Activated CD4-positive, alpha-beta T cell treated with anti-CD3 and anti-CD28 coated beads for 36 hours (primary cell): ENCODE measurements around the gene ZRANB1. TPM values are rescaled to one million over a fixed set of nuclear protein-coding genes. Genes with fewer than 3 reads are reported as not detected.

Experiments used
- ATAC-seq: fragments of 200-7000 bp; cut with Tn5 transposase; one replicate; pipeline ENCODE4 v1.10.0; 2021; ENCODE audit warnings: mild to moderate bottlenecking, moderate library complexity
- CTCF ChIA-PET: fragments of 350-600 bp; sonication (Branson Sonifier 250); formaldehyde crosslinking; loops from one replicate; lab custom pipeline; 2021; ENCODE audit warnings: antibody characterized with exemption; lab: Charles Lee
- POLR2A ChIA-PET: fragments of 350-600 bp; sonication (Branson Sonifier 250); formaldehyde crosslinking; loops from one replicate; lab custom pipeline; 2021; ENCODE audit warnings: antibody characterized with exemption, inconsistent platforms; lab: Charles Lee
- DNase-seq: peaks from one replicate; pipeline ENCODE4 v3.0.0-alpha.2; 2020
- H3K27ac Mint-ChIP-seq: one replicate; pipeline ENCODE4 v1.8.0; 2021; ENCODE audit warnings: mixed read lengths
- H3K27me3 Mint-ChIP-seq: one replicate; pipeline ENCODE4 v1.8.0; 2021; ENCODE audit warnings: mixed read lengths
- H3K36me3 Mint-ChIP-seq: one replicate; pipeline ENCODE4 v1.8.0; 2021; ENCODE audit warnings: low read depth, mixed read lengths
- H3K4me1 Mint-ChIP-seq: one replicate; pipeline ENCODE4 v1.8.0; 2021; ENCODE audit warnings: mixed read lengths
- H3K4me3 Mint-ChIP-seq: one replicate; pipeline ENCODE4 v1.8.0; 2021; ENCODE audit warnings: mild to moderate bottlenecking, moderate library complexity, mixed read lengths
- H3K9me3 Mint-ChIP-seq: one replicate; pipeline ENCODE4 v1.8.0; 2021; ENCODE audit warnings: low read depth, mixed read lengths
- intact Hi-C, 2 experiments: fragments of 100-400 bp; cut with DNase I in 1 of 2; cut with micrococcal nuclease in 1 of 2; formaldehyde crosslinking; loops; one replicate each; pipeline versions ENCODE4 v1.14.2 to v1.15.1; 2022 to 2024; cut with DNase I, micrococcal nuclease
- total RNA-seq, 2 experiments: library from RNA; stranded (reverse); gene quantifications; one replicate each; pipeline ENCODE4 v1.2.3, GENCODE V29; 2021

Gene ZRANB1
- total RNA-seq, 2 experiments from 2014 or later, result 8.4 to 10.4 TPM

GRCh38 chr10:124994573-124995473, 52.9 kb downstream of the ZRANB1 start:
- DNase-seq (no peak), ATAC-seq (no peak)
- Mint-ChIP-seq H3K4me1 (no peaks in the 10 kb centered on the region), H3K27ac (no peak overlapping the region), H3K27me3 (no peaks in the 10 kb centered on the region), H3K4me3 (no peak overlapping the region), H3K36me3 (peaks cover 6% of the 10 kb centered on the region), H3K9me3 (no peaks in the 10 kb centered on the region)
- ChIA-PET POLR2A (no interaction called here), CTCF (interaction anchor here (0.5 to 1.2 kb wide), 3 partner anchors 79 to 679 kb away, joined by 3 to 4 read pairs (median 4); no protein-coding TSS in a partner anchor)
- intact Hi-C loops, result no loop called here

GRCh38 chr10:124995605-124996004, 53.7 kb downstream of the ZRANB1 start:
- H3K4me3 Mint-ChIP-seq, result no peak overlapping the region
- ATAC-seq (no peak), DNase-seq (no peak)
- intact Hi-C loops, result no loop called here
- no peaks in the 10 kb centered on the region for H3K4me1 Mint-ChIP-seq
- ChIA-PET POLR2A (no interaction called here), CTCF (no interaction called here)
- H3K27me3 Mint-ChIP-seq, result no peaks in the 10 kb centered on the region
- no peaks in the 10 kb centered on the region for H3K9me3 Mint-ChIP-seq
- H3K27ac Mint-ChIP-seq, result no peak overlapping the region
- H3K36me3 Mint-ChIP-seq, result peaks cover 6% of the 10 kb centered on the region

- H3K9me3 Mint-ChIP-seq, result no peaks in the 10 kb centered on the region
- CTCF ChIA-PET, result interaction anchor here (0.8 kb wide), 1 partner anchor 35 kb away, joined by 3 read pairs; no protein-coding TSS in a partner anchor
Observed at GRCh38 chr10:124996127-124996853, 54.4 kb downstream of the ZRANB1 start.

GRCh38 chr10:124996854-124997215, 54.9 kb downstream of the ZRANB1 start:
- intact Hi-C loops, result no loop called here

More at GRCh38 chr10:124996127-124996853, 54.4 kb downstream of the ZRANB1 start:
- Mint-ChIP-seq H3K27me3 (no peaks in the 10 kb centered on the region), H3K4me3 (no peak overlapping the region), H3K27ac (no peak overlapping the region), H3K4me1 (no peaks in the 10 kb centered on the region), H3K36me3 (peaks cover 3% of the 10 kb centered on the region)
- POLR2A ChIA-PET, result no interaction called here
- intact Hi-C loops, result no loop called here
- DNase-seq, result no peak
- ATAC-seq, result no peak

GRCh38 chr10:124997306-124997705, 55.4 kb downstream of the ZRANB1 start:
- H3K4me3 Mint-ChIP-seq, result no peak overlapping the region

More at GRCh38 chr10:124996854-124997215, 54.9 kb downstream of the ZRANB1 start:
- ChIA-PET POLR2A (no interaction called here), CTCF (interaction anchor here (0.8 kb wide), 1 partner anchor 35 kb away, joined by 3 read pairs; no protein-coding TSS in a partner anchor)
- no peaks in the 10 kb centered on the region for H3K27me3 Mint-ChIP-seq
- no peaks in the 10 kb centered on the region for H3K4me1 Mint-ChIP-seq
- DNase-seq (no peak), ATAC-seq (no peak)
- no peak overlapping the region for H3K27ac Mint-ChIP-seq
- H3K9me3 Mint-ChIP-seq, result no peaks in the 10 kb centered on the region
- H3K4me3 Mint-ChIP-seq, result no peak overlapping the region
- H3K36me3 Mint-ChIP-seq, result no peaks in the 10 kb centered on the region

GRCh38 chr10:124997771-124998623, 56.1 kb downstream of the ZRANB1 start:
- Mint-ChIP-seq H3K4me3 (no peak overlapping the region), H3K27me3 (no peaks in the 10 kb centered on the region), H3K9me3 (no peaks in the 10 kb centered on the region), H3K27ac (no peak overlapping the region), H3K4me1 (no peaks in the 10 kb centered on the region), H3K36me3 (no peaks in the 10 kb centered on the region)
- intact Hi-C loops, result no loop called here
- ChIA-PET POLR2A (no interaction called here), CTCF (no interaction called here)
- DNase-seq (no peak), ATAC-seq (no peak)

More at GRCh38 chr10:124997306-124997705, 55.4 kb downstream of the ZRANB1 start:
- intact Hi-C loops, result no loop called here
- DNase-seq (no peak), ATAC-seq (no peak)
- Mint-ChIP-seq H3K27ac (no peak overlapping the region), H3K9me3 (no peaks in the 10 kb centered on the region), H3K27me3 (no peaks in the 10 kb centered on the region), H3K36me3 (no peaks in the 10 kb centered on the region), H3K4me1 (no peaks in the 10 kb centered on the region)
- ChIA-PET CTCF (interaction anchor here (0.8 kb wide), 1 partner anchor 36 kb away, joined by 3 read pairs; no protein-coding TSS in a partner anchor), POLR2A (no interaction called here)

GRCh38 chr10:124998624-124999291, 56.8 kb downstream of the ZRANB1 start:
- no peak overlapping the region for H3K4me3 Mint-ChIP-seq
- no peak overlapping the region for H3K27ac Mint-ChIP-seq
- DNase-seq (no peak), ATAC-seq (no peak)
- no peaks in the 10 kb centered on the region for H3K4me1 Mint-ChIP-seq
- POLR2A ChIA-PET, result no interaction called here
- H3K36me3 Mint-ChIP-seq, result no peaks in the 10 kb centered on the region
- no peaks in the 10 kb centered on the region for H3K9me3 Mint-ChIP-seq
- CTCF ChIA-PET, result no interaction called here
- intact Hi-C loops, result no loop called here
- no peaks in the 10 kb centered on the region for H3K27me3 Mint-ChIP-seq

- no peaks in the 10 kb centered on the region for H3K36me3 Mint-ChIP-seq
- no peaks in the 10 kb centered on the region for H3K9me3 Mint-ChIP-seq
- intact Hi-C loops, result no loop called here
- H3K27ac Mint-ChIP-seq, result no peak overlapping the region
- no peak for ATAC-seq
- DNase-seq, result no peak
- no peaks in the 10 kb centered on the region for H3K4me1 Mint-ChIP-seq
- CTCF ChIA-PET, result interaction anchor here (0.6 kb wide), 2 partner anchors 10 to 541 kb away, joined by 3 read pairs; no protein-coding TSS in a partner anchor
- no peak overlapping the region for H3K4me3 Mint-ChIP-seq
- H3K27me3 Mint-ChIP-seq, result no peaks in the 10 kb centered on the region
- POLR2A ChIA-PET, result no interaction called here
Observed at GRCh38 chr10:124999433-125000365, 57.8 kb downstream of the ZRANB1 start.

- ChIA-PET POLR2A (no interaction called here), CTCF (interaction anchor here (0.6 to 1.7 kb wide), 4 partner anchors 8 to 542 kb away, joined by 3 to 5 read pairs (median 4); no protein-coding TSS in a partner anchor)
- Mint-ChIP-seq H3K36me3 (no peaks in the 10 kb centered on the region), H3K4me3 (no peak overlapping the region), H3K9me3 (no peaks in the 10 kb centered on the region), H3K27ac (no peak overlapping the region), H3K27me3 (no peaks in the 10 kb centered on the region), H3K4me1 (no peaks in the 10 kb centered on the region)
- no peak for ATAC-seq
- intact Hi-C loops, result no loop called here
- peak; percentile 12 for DNase-seq
Observed at GRCh38 chr10:125000366-125001312, 58.7 kb downstream of the ZRANB1 start.
